DOHH2 (cell line): ENCODE measurements around the gene CCDC68.

Experiments
- H3F3A ChIP-seq: fragments of 200-600 bp; sonication (generic), shearing (Covaris generic); 2 replicates; pipeline ENCODE4 v1.6.0; 2016; ENCODE audit warnings: antibody characterized with exemption, mild to moderate bottlenecking; ENCODE audit not compliant: control insufficient read depth, insufficient read depth
- H3K27ac ChIP-seq: fragments of 200-600 bp; sonication (generic); 2 replicates; pipeline ENCODE4 v1.5.1; 2014; ENCODE audit warnings: low read depth, mild to moderate bottlenecking, low read length, moderate library complexity
- H3K27me3 ChIP-seq: fragments of 200-600 bp; sonication (generic); 2 replicates; pipeline ENCODE4 v1.6.1; 2014; ENCODE audit warnings: mild to moderate bottlenecking, low read length, mixed read lengths; ENCODE audit not compliant: control insufficient read depth
- H3K36me3 ChIP-seq: fragments of 200-600 bp; sonication (generic); 2 replicates; pipeline ENCODE4 v1.6.1; 2014; ENCODE audit warnings: mild to moderate bottlenecking, low read length, moderate library complexity, mixed read lengths; ENCODE audit not compliant: control insufficient read depth
- H3K4me1 ChIP-seq: fragments of 200-600 bp; sonication (generic); 2 replicates; pipeline ENCODE4 v1.6.1; 2014; ENCODE audit warnings: mild to moderate bottlenecking, low read length, mixed read lengths; ENCODE audit not compliant: control insufficient read depth
- H3K4me2 ChIP-seq: fragments of 200-600 bp; sonication (generic); 2 replicates; pipeline ENCODE4 v1.6.0; 2014; ENCODE audit warnings: mild to moderate bottlenecking, low read length, moderate library complexity
- H3K4me3 ChIP-seq: fragments of 200-600 bp; sonication (generic); 2 replicates; pipeline ENCODE4 v1.5.1; 2014; ENCODE audit warnings: mild to moderate bottlenecking, low read length, mixed read lengths
- H3K79me2 ChIP-seq: fragments of 200-600 bp; sonication (generic); 2 replicates; pipeline ENCODE4 v1.6.1; 2014; ENCODE audit warnings: mild to moderate bottlenecking, low read length, mixed read lengths; ENCODE audit not compliant: control insufficient read depth
- H3K9me2 ChIP-seq: fragments of 200-600 bp; sonication (generic); replicated peaks from 2 replicates; pipeline ENCODE4 v1.6.1; 2014; ENCODE audit warnings: mild to moderate bottlenecking, low read length, mixed read lengths; ENCODE audit not compliant: control insufficient read depth
- H3K9me3 ChIP-seq: fragments of 200-600 bp; sonication (generic); 2 replicates; pipeline ENCODE4 v1.6.1; 2014; ENCODE audit warnings: antibody characterized with exemption, low read length, mixed read lengths; ENCODE audit not compliant: control insufficient read depth, insufficient read depth
- H4K20me1 ChIP-seq: fragments of 200-600 bp; sonication (generic); 2 replicates; pipeline ENCODE4 v1.6.0; 2014; ENCODE audit warnings: low read depth, mild to moderate bottlenecking, antibody characterized with exemption, low read length, moderate library complexity; ENCODE audit not compliant: control insufficient read depth, insufficient read depth
- EZH2phosphoT487 ChIP-seq: fragments of 200-600 bp; sonication (generic); IDR thresholded peaks from 2 replicates; pipeline ENCODE4 v1.6.1; 2017; ENCODE audit warnings: borderline replicate concordance, mild to moderate bottlenecking, antibody characterized with exemption, low read length, moderate library complexity, mixed read lengths
- TF ChIP-seq, protein P1 (sequence below): fragments of 200-600 bp; sonication (generic); IDR thresholded peaks from one replicate; pipeline ENCODE4 v1.5.1; 2014; ENCODE audit warnings: antibody characterized with exemption, mild to moderate bottlenecking, low read depth, low read length; ENCODE audit not compliant: poor library complexity, severe bottlenecking

Gene CCDC68

DNA sequence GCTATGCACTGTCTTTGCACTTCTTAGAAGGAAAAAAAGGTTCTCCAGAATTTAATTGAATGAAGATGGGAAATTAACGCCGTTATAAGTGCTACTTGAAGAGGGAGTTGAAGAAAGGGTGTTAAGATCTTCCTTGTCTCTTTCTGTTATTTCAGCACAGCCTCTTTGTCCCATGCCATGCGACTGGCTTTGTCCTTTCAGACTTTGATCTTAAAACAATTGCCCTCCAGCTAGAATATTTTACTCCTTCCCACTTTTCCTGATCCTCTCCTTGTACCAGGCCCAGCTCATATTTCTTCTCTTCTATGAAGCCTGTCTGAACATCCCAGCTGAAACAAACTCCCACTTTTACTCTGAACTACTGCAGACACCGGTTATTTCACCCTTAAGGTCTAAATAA, 79.6 kb downstream of the CCDC68 start:
- Histone ChIP-seq H3K9me2 (no peaks in the 10 kb centered on the region), H3K4me1 (no peaks in the 10 kb centered on the region), H4K20me1 (no peaks in the 10 kb centered on the region), H3F3A (no peaks in the 10 kb centered on the region), H3K79me2 (no peaks in the 10 kb centered on the region), H3K36me3 (no peaks in the 10 kb centered on the region), H3K4me2 (no peak overlapping the region), H3K9me3 (no peaks in the 10 kb centered on the region), H3K4me3 (no peak overlapping the region), H3K27me3 (no peaks in the 10 kb centered on the region), H3K27ac (no peak overlapping the region)
- no peak for TF ChIP-seq EZH2phosphoT487
- TF ChIP-seq, protein P1, sequence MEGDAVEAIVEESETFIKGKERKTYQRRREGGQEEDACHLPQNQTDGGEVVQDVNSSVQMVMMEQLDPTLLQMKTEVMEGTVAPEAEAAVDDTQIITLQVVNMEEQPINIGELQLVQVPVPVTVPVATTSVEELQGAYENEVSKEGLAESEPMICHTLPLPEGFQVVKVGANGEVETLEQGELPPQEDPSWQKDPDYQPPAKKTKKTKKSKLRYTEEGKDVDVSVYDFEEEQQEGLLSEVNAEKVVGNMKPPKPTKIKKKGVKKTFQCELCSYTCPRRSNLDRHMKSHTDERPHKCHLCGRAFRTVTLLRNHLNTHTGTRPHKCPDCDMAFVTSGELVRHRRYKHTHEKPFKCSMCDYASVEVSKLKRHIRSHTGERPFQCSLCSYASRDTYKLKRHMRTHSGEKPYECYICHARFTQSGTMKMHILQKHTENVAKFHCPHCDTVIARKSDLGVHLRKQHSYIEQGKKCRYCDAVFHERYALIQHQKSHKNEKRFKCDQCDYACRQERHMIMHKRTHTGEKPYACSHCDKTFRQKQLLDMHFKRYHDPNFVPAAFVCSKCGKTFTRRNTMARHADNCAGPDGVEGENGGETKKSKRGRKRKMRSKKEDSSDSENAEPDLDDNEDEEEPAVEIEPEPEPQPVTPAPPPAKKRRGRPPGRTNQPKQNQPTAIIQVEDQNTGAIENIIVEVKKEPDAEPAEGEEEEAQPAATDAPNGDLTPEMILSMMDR = no peak

DNA sequence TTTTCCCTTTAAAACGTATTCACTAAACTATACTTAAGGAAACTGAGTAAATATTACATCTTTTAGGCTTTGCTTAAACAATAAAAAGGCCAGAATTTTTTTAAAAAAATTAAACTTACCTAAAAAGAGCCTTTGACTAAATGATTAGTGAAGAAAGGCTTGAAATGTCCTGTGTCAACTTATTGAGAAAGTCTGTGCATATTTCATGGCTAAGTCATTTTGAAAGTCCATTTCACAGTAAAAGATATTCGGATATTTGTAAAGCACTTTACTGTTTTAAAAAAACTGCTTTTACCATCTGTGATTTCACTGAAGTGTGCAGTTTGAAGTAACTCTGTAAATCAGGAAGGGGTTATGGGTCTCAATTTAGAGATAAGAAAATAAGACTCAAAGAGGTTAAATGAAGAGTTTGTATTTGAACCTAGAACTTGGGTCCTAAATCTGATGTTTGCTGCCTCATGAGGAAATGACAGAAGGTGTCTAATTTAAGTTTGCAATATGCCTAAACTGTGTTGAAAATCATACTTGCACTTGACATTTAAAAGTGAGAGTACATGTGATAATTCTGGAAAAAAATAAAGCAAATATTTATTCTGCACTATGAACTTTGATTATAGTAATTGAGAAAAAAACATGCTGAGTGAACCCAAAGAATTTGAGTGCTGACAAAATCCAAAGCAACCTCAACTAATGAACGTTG, 80.5 kb downstream of the CCDC68 start:
- H3K9me2 ChIP-seq = no peaks in the 10 kb centered on the region
- no peak overlapping the region for H3K4me3 ChIP-seq
- H3K9me3 ChIP-seq = no peaks in the 10 kb centered on the region
- H3K36me3 ChIP-seq = no peaks in the 10 kb centered on the region
- no peak overlapping the region for H3K4me2 ChIP-seq
- H3K27ac ChIP-seq = no peak overlapping the region
- H3K79me2 ChIP-seq = no peaks in the 10 kb centered on the region
- TF ChIP-seq EZH2phosphoT487 = no peak
- TF ChIP-seq, protein P1 = no peak
- no peaks in the 10 kb centered on the region for H3K4me1 ChIP-seq
- no peaks in the 10 kb centered on the region for H3F3A ChIP-seq
- no peaks in the 10 kb centered on the region for H4K20me1 ChIP-seq
- H3K27me3 ChIP-seq = no peaks in the 10 kb centered on the region

DNA sequence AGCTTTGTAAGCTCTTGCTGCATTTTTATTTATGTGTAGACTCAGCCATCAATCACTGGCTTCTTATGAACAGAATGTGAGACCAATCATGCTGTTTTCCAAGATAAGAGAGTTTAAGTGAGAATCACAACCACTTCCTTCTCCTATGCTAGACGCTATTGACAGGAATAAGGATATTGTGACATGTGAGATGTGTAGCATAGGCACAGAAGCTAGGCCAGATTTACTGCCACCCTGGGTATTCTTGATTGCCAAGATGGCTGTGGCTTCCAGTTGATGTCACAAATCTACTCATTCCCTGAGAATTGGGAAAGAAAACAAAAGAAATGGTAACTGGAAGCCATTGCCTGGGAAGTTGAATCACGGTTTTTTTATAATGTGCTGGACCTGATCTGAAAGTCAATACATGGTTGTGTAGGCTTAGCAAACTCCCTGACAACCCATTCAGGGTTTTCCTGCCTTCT, 81.1 kb downstream of the CCDC68 start:
- no peaks in the 10 kb centered on the region for H3K79me2 ChIP-seq
- H3K27me3 ChIP-seq = no peaks in the 10 kb centered on the region
- TF ChIP-seq EZH2phosphoT487 = no peak
- TF ChIP-seq, protein P1 = no peak
- no peaks in the 10 kb centered on the region for H3K9me3 ChIP-seq
- no peak overlapping the region for H3K4me3 ChIP-seq
- H3K9me2 ChIP-seq = no peaks in the 10 kb centered on the region
- no peaks in the 10 kb centered on the region for H3K36me3 ChIP-seq
- no peak overlapping the region for H3K4me2 ChIP-seq
- no peaks in the 10 kb centered on the region for H3F3A ChIP-seq
- no peak overlapping the region for H3K27ac ChIP-seq
- H3K4me1 ChIP-seq = no peaks in the 10 kb centered on the region
- no peaks in the 10 kb centered on the region for H4K20me1 ChIP-seq
